Caco-2 (cell line): ENCODE results near the gene BRINP2. TPM values are rescaled to one million over a fixed set of nuclear protein-coding genes. Genes with fewer than 3 reads are reported as not detected.

Experiments
- total RNA-seq: library from RNA; stranded (reverse); gene quantifications from 2 replicates; pipeline ENCODE4 v1.2.3, GENCODE V29; 2022

BRINP2 gene
- total RNA-seq, 1 experiment from 2014 or later, result not detected

Other genes starting within 250 kb of the BRINP2 start
- gene ASTN1, start 6.2 kb upstream of the BRINP2 start, total RNA-seq, result not detected in 2 replicates